ENCODE measurements around the gene PPP3R1. TPM values are rescaled to one million over a fixed set of nuclear protein-coding genes. Genes with fewer than 3 reads are reported as not detected.

PPP3R1 gene
- total RNA-seq, 2 experiments from 2014 or later = 72.7 to 73.7 TPM

- H3K27me3 Mint-ChIP-seq = no peaks in the 10 kb centered on the region
- intact Hi-C loops (cut with micrococcal nuclease) = loop anchor here (5.0 kb wide), 1 partner anchor 93 kb away; the partner anchor contains the start of gene PNO1
- ChIA-PET POLR2A (interaction anchor here (0.6 to 1.8 kb wide), 4 partner anchors 9 to 147 kb away, joined by 3 to 7 read pairs (median 4); partner anchors contain the start of gene PNO1), CTCF (interaction anchor here (0.7 to 2.1 kb wide), 12 partner anchors 9 to 128 kb away, joined by 3 to 11 read pairs (median 4); no protein-coding TSS in a partner anchor)
- H3K36me3 Mint-ChIP-seq (ENCODE audit: low read depth) = peaks cover 16% of the 10 kb centered on the region
- H3K27ac Mint-ChIP-seq = peak overlapping the region; percentile 98
- H3K9me3 Mint-ChIP-seq = no peaks in the 10 kb centered on the region
- DNase-seq (no peak), ATAC-seq (no peak)
- H3K4me1 Mint-ChIP-seq (ENCODE audit: low read depth) = peaks cover 22% of the 10 kb centered on the region
- H3K4me3 Mint-ChIP-seq = peak overlapping the region; percentile 87
- no peak for TF ChIP-seq CTCF (IDR thresholded peaks at IDR 0.05)
Measured at GRCh38 chr2:68250196-68250595, 2.1 kb downstream of the PPP3R1 start.

- no peaks in the 10 kb centered on the region for H3K27me3 Mint-ChIP-seq
- H3K4me3 Mint-ChIP-seq = no peak overlapping the region
- peaks cover 16% of the 10 kb centered on the region for H3K36me3 Mint-ChIP-seq (ENCODE audit: low read depth)
- ChIA-PET CTCF (no interaction called here), POLR2A (interaction anchor here (0.7 kb wide), 1 partner anchor 19 kb away, joined by 3 read pairs; no protein-coding TSS in a partner anchor)
- intact Hi-C loops (cut with micrococcal nuclease) = no loop called here
- no peak overlapping the region for H3K27ac Mint-ChIP-seq
- no peaks in the 10 kb centered on the region for H3K9me3 Mint-ChIP-seq
- peaks cover 10% of the 10 kb centered on the region for H3K4me1 Mint-ChIP-seq (ENCODE audit: low read depth)
- ATAC-seq (no peak), DNase-seq (no peak)
- no peak for TF ChIP-seq CTCF (IDR thresholded peaks at IDR 0.05)
Measured at GRCh38 chr2:68248806-68249205, 3.5 kb downstream of the PPP3R1 start.

- intact Hi-C loops (cut with micrococcal nuclease) = no loop called here
- H3K36me3 Mint-ChIP-seq (ENCODE audit: low read depth) = peaks cover 16% of the 10 kb centered on the region
Measured at GRCh38 chr2:68248361-68248760, 4.0 kb downstream of the PPP3R1 start.

GRCh38 chr2:68246396-68246795 lies 5.9 kb downstream of the PPP3R1 start:
- peaks cover 17% of the 10 kb centered on the region for H3K36me3 Mint-ChIP-seq (ENCODE audit: low read depth)
- no peak for TF ChIP-seq CTCF (IDR thresholded peaks at IDR 0.05)
- no peaks in the 10 kb centered on the region for H3K9me3 Mint-ChIP-seq
- no peak overlapping the region for H3K27ac Mint-ChIP-seq
- H3K4me3 Mint-ChIP-seq = no peak overlapping the region
- peaks cover 19% of the 10 kb centered on the region for H3K4me1 Mint-ChIP-seq (ENCODE audit: low read depth)
- DNase-seq = no peak
- intact Hi-C loops (cut with micrococcal nuclease) = no loop called here
- no peak for ATAC-seq
- ChIA-PET CTCF (no interaction called here), POLR2A (interaction anchor here (1.0 to 1.2 kb wide), 3 partner anchors 11 to 40 kb away, joined by 3 read pairs; no protein-coding TSS in a partner anchor)
- H3K27me3 Mint-ChIP-seq = no peaks in the 10 kb centered on the region

More at GRCh38 chr2:68248361-68248760, 4.0 kb downstream of the PPP3R1 start:
- Mint-ChIP-seq H3K27ac (no peak overlapping the region), H3K27me3 (no peaks in the 10 kb centered on the region), H3K4me1 (ENCODE audit: low read depth) (peaks cover 10% of the 10 kb centered on the region), H3K4me3 (no peak overlapping the region), H3K9me3 (no peaks in the 10 kb centered on the region)
- CTCF ChIA-PET = no interaction called here
- DNase-seq (no peak), ATAC-seq (no peak)
- POLR2A ChIA-PET = interaction anchor here (0.7 kb wide), 1 partner anchor 18 kb away, joined by 3 read pairs; no protein-coding TSS in a partner anchor
- TF ChIP-seq CTCF (IDR thresholded peaks at IDR 0.05) = no peak

GRCh38 chr2:68245672-68246071 lies 6.7 kb downstream of the PPP3R1 start:
- POLR2A ChIA-PET = interaction anchor here (1.2 kb wide), 2 partner anchors 28 to 39 kb away, joined by 3 read pairs; no protein-coding TSS in a partner anchor

More at GRCh38 chr2:68245672-68246071, 6.7 kb downstream of the PPP3R1 start:
- H3K27me3 Mint-ChIP-seq = no peaks in the 10 kb centered on the region
- H3K4me3 Mint-ChIP-seq = no peak overlapping the region
- no peaks in the 10 kb centered on the region for H3K9me3 Mint-ChIP-seq
- TF ChIP-seq CTCF (IDR thresholded peaks at IDR 0.05) = no peak
- intact Hi-C loops (cut with micrococcal nuclease) = no loop called here
- H3K36me3 Mint-ChIP-seq (ENCODE audit: low read depth) = peaks cover 16% of the 10 kb centered on the region
- CTCF ChIA-PET = interaction anchor here (0.7 kb wide), 1 partner anchor 60 kb away, joined by 4 read pairs; no protein-coding TSS in a partner anchor
- no peak overlapping the region for H3K27ac Mint-ChIP-seq
- peaks cover 26% of the 10 kb centered on the region for H3K4me1 Mint-ChIP-seq (ENCODE audit: low read depth)
- DNase-seq (no peak), ATAC-seq (no peak)
